Keratinocyte (primary cell): ENCODE data around the gene RETREG2. TPM values are rescaled to one million over a fixed set of nuclear protein-coding genes. Genes with fewer than 3 reads are reported as not detected.

Experiments used
- DNase-seq: peaks from one replicate; pipeline ENCODE4 v3.0.0-alpha.2; 2011; ENCODE audit warnings: low read depth, missing footprints, low spot score
- FAIRE-seq: peaks from 2 replicates; lab custom pipeline; 2011; peaks lifted over from hg19 to GRCh38; lab: Jason Lieb, UNC
- H2AFZ ChIP-seq: 2 replicates; pipeline ENCODE4 v1.6.0; 2012; ENCODE audit warnings: low read length, control low read depth, inconsistent platforms; ENCODE audit not compliant: control insufficient read depth
- H3K27ac ChIP-seq: 2 replicates; pipeline ENCODE4 v1.5.1; 2011; ENCODE audit warnings: low read length; ENCODE audit not compliant: control insufficient read depth, insufficient read depth
- H3K27me3 ChIP-seq: 3 replicates; pipeline ENCODE4 v1.6.0; 2011; ENCODE audit warnings: low read length; ENCODE audit not compliant: control insufficient read depth, insufficient read depth; ENCODE audit errors: extremely low read depth
- H3K36me3 ChIP-seq, 2 experiments: 2 replicates in 1 of 2; 3 replicates in 1 of 2; pipeline ENCODE4 v1.5.1; 2011; ENCODE audit warnings: low read length in 2 of 2, mild to moderate bottlenecking in 1 of 2; ENCODE audit not compliant: control insufficient read depth in 2 of 2, insufficient read depth in 2 of 2; ENCODE audit errors: extremely low read depth in 1 of 2
- H3K4me1 ChIP-seq: 3 replicates; pipeline ENCODE4 v1.5.1; 2011; ENCODE audit warnings: low read length; ENCODE audit not compliant: control insufficient read depth, insufficient read depth; ENCODE audit errors: extremely low read depth
- H3K4me2 ChIP-seq: 3 replicates; pipeline ENCODE4 v1.6.0; 2011; ENCODE audit warnings: low read depth, low read length; ENCODE audit not compliant: control insufficient read depth, insufficient read depth; ENCODE audit errors: extremely low read depth
- H3K4me3 ChIP-seq, 3 experiments: fragments of 200-600 bp in 1 of 3; sonication (generic) in 1 of 3; 2 replicates in 2 of 3; 3 replicates in 1 of 3; pipeline ENCODE4 v1.5.1; 2011 to 2016; ENCODE audit warnings: low read length in 3 of 3, mild to moderate bottlenecking in 3 of 3, control low read depth in 2 of 3, inconsistent platforms in 1 of 3, low read depth in 1 of 3, mixed read lengths in 1 of 3, mixed run types in 1 of 3, moderate library complexity in 1 of 3; ENCODE audit not compliant: control insufficient read depth in 2 of 3, insufficient read depth in 2 of 3; ENCODE audit errors: extremely low read depth in 1 of 3
- H3K79me2 ChIP-seq: 2 replicates; pipeline ENCODE4 v1.6.0; 2012; ENCODE audit warnings: low read length; ENCODE audit not compliant: control insufficient read depth, insufficient read depth
- H3K9ac ChIP-seq: 3 replicates; pipeline ENCODE4 v1.6.0; 2011; ENCODE audit warnings: low read length; ENCODE audit not compliant: control insufficient read depth, insufficient read depth; ENCODE audit errors: extremely low read depth
- H3K9me1 ChIP-seq: 3 replicates; pipeline ENCODE4 v1.6.0; 2011; ENCODE audit warnings: low read length; ENCODE audit not compliant: control insufficient read depth, insufficient read depth; ENCODE audit errors: extremely low read depth
- H3K9me3 ChIP-seq: 2 replicates; pipeline ENCODE4 v1.5.1; 2012; ENCODE audit warnings: low read depth, low read length; ENCODE audit not compliant: control insufficient read depth
- H4K20me1 ChIP-seq: 3 replicates; pipeline ENCODE4 v1.6.0; 2011; ENCODE audit warnings: low read length; ENCODE audit not compliant: control insufficient read depth, insufficient read depth; ENCODE audit errors: extremely low read depth
- CTCF ChIP-seq, 3 experiments: IDR thresholded peaks in 1 of 3; conservative IDR thresholded peaks in 1 of 3; optimal IDR thresholded peaks in 1 of 3; 2 replicates in 2 of 3; 3 replicates in 1 of 3; pipeline versions ENCODE3 to v1.5.1; 2011; ENCODE audit warnings: low read length in 3 of 3, mild to moderate bottlenecking in 3 of 3, moderate library complexity in 2 of 3, control low read depth in 1 of 3, inconsistent platforms in 1 of 3; ENCODE audit not compliant: insufficient read depth in 2 of 3; ENCODE audit errors: extremely low read depth in 1 of 3
- EZH2 ChIP-seq: IDR thresholded peaks from one replicate; pipeline ENCODE4 v1.6.1; 2012; ENCODE audit warnings: inconsistent platforms, mild to moderate bottlenecking, low read length, moderate library complexity
- dilution Hi-C: fragments of 300-500 bp; cut with MboI; formaldehyde crosslinking; loops from one replicate; pipeline ENCODE4 v1.7.0; 2020; ENCODE audit warnings: low sequenced_read_pairs; ENCODE audit not compliant: extremely low pct_ligation_motif_present
- polyA plus RNA-seq, 5 experiments: library from polyadenylated mRNA; depleted of rRNA in 3 of 5; stranded (reverse) in 3 of 5; stranded (forward) in 1 of 5; unstranded in 1 of 5; fragments of >200 nt; gene quantifications; 1 replicate in 1 of 5; 2 replicates in 3 of 5; 3 replicates in 1 of 5; pipeline versions ENCODE4 v1.2.1 to v1.2.3, GENCODE V29; 2011 to 2012; ENCODE audit warnings: missing spikeins in 2 of 5, low read depth in 1 of 5, low replicate concordance in 1 of 5

RETREG2 gene
- polyA plus RNA-seq, 1 donor (not counting 4 experiments of a cell fraction or from before 2014, with no cell fraction given) = 45.8 TPM

- no peak overlapping the region for H3K9ac ChIP-seq
- FAIRE-seq (no peak), DNase-seq (no peak)
- H3K27me3 ChIP-seq = no peaks in the 10 kb centered on the region
- TF ChIP-seq EZH2 (no peak), CTCF (optimal IDR thresholded peaks at IDR 0.05 in 1 of 3, IDR thresholded peaks at IDR 0.05 in 1 of 3, conservative IDR thresholded peaks at IDR 0.05 in 1 of 3; ENCODE audit: extremely low read depth in 1 of 3, insufficient read depth in 2 of 3, low read length in 3 of 3) (no peak)
- dilution Hi-C loops = no loop called here
- no peaks in the 10 kb centered on the region for H3K9me1 ChIP-seq
- peaks cover 16% of the 10 kb centered on the region for H3K4me1 ChIP-seq
- no peak overlapping the region for H3K4me2 ChIP-seq
- H4K20me1 ChIP-seq = no peaks in the 10 kb centered on the region
- no peaks in the 10 kb centered on the region for H3K9me3 ChIP-seq
- H3K79me2 ChIP-seq = no peaks in the 10 kb centered on the region
- H3K4me3 ChIP-seq = no peak overlapping the region
- no peak overlapping the region for H2AFZ ChIP-seq
- no peak overlapping the region for H3K27ac ChIP-seq
- peaks cover 23 to 25% of the 10 kb centered on the region in 2 experiments for H3K36me3 ChIP-seq
Observed at GRCh38 chr2:219209236-219210195, 31.4 kb downstream of the RETREG2 start.

GRCh38 chr2:219210196-219210885 is 32.3 kb downstream of the RETREG2 start:
- Histone ChIP-seq H3K4me3 (no peak overlapping the region), H3K9ac (no peak overlapping the region), H4K20me1 (no peaks in the 10 kb centered on the region), H3K79me2 (no peaks in the 10 kb centered on the region), H3K4me1 (peaks cover 16% of the 10 kb centered on the region), H3K9me3 (no peaks in the 10 kb centered on the region), H3K27me3 (no peaks in the 10 kb centered on the region), H2AFZ (no peak overlapping the region), H3K9me1 (no peaks in the 10 kb centered on the region), H3K27ac (no peak overlapping the region), H3K36me3 (peaks cover 23 to 29% of the 10 kb centered on the region in 2 experiments), H3K4me2 (no peak overlapping the region)
- dilution Hi-C loops = no loop called here
- DNase-seq (no peak), FAIRE-seq (no peak)
- TF ChIP-seq CTCF (optimal IDR thresholded peaks at IDR 0.05 in 1 of 3, IDR thresholded peaks at IDR 0.05 in 1 of 3, conservative IDR thresholded peaks at IDR 0.05 in 1 of 3; ENCODE audit: extremely low read depth in 1 of 3, insufficient read depth in 2 of 3, low read length in 3 of 3) (no peak), EZH2 (no peak)
